Right hindlimb (tissue), 1 donor: ENCODE data around the gene ANO10.

Source experiments
- DNase-seq: peaks from one replicate; pipeline ENCODE4 v3.0.0-alpha.2; 2018

Gene ANO10

DNA sequence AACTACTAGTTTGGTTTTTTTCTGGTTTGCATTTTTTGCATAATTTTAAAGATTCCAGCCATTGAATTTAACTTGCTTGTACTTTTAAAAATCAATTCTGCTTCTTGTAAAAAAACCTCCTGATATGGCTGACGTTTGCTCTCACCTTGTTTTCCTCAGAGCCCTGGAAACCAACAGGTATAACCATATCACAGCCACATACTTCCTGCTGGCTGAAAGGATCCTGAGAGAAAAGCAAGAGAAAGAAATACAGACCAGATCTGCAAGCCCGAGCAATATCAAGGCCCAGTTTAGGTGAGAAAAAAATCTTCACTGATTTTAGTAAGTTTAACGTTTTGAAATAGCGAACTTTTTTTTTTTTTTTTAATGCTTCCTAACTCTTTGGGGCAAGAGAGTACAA is 278.6 kb downstream of the ANO10 start:
- no peak for DNase-seq

- DNase-seq, result no peak
Measured at GRCh38 chr3:43341788-43342187, 280.0 kb downstream of the ANO10 start.

DNA sequence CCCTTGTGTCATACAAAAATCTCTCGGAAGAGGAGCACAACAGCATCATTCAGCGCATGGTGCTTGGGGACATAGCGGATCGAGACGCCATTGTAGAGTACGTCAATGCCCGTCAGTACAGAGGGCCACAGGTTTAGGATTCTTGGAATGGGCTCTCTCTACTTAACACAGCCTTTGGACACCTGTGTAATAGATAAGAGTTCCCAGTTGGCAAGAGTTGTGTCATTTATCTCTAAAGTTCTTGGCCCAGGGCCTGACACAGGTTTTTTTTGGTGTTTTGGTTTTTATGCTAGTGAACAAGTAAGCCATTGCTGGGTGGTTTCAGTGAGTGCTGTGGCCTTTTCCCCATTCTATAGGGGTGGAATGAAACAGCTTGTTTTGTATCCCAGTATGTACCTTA is 281.4 kb downstream of the ANO10 start:
- DNase-seq, result no peak

GRCh38 chr3:43338295-43338694 is 283.5 kb downstream of the ANO10 start:
- no peak for DNase-seq

DNA sequence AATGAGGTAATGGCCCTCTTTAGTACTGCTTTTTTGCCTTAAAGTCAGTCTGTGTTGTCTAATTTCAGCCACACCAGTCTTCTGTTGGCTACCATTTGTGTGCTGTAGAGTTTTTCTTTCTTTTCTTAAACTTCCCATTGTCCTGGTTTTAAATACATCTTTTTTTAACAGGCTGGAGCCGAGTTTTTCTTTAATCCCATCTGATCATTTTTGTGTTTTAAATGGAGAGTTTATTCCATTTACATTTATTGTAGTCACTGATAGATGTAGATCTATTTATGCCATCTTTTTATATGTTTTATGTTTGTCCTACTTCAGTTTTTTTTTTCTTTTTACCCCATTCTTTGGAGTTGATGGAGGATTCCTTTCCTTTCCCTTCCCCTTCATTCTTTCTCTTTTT is 286.0 kb downstream of the ANO10 start:
- DNase-seq, result no peak

- DNase-seq, result no peak
Measured at GRCh38 chr3:43334976-43335375, 286.8 kb downstream of the ANO10 start.

- DNase-seq, result no peak
Measured at GRCh38 chr3:43331381-43331780, 290.4 kb downstream of the ANO10 start.

DNA sequence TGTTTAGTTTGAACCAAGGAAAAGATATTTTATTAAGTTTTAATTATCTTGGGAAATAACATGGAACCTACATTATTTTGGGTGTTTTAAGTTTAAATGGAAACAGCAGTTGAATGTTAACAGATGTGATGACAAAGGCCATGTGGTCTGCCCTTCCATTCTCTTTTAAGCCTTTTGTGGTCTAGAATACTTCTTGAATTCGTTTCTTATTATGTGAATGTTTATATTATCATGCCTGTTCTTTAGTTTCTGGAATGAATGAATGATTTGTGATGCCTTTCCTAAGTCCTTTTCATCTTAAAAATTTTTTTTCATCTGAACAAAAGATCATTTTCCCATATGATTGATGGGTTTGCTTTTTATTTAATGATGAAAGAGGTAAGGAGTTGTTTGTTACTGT is 290.8 kb downstream of the ANO10 start:
- no peak for DNase-seq

GRCh38 chr3:43328653-43329052 is 293.2 kb downstream of the ANO10 start:
- no peak for DNase-seq

DNA sequence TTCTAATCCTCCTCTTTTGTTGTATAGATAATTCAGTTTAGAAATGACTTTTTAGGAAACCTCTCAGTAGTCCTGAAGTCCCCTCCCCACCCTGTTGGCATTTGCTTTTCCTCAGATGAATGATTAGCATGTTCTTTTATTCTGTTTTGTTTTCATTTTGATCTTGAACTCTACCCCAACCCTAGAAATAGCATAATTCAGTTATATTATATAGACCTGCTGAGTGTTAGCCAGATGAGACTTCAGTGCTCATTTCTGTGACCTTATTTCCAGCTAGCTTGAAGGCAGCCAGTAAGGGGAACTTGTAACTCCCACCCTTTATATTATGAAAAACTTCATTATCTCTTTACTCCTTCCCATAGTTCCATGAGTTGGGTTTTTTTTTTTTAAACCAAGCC is 294.2 kb downstream of the ANO10 start:
- DNase-seq, result no peak

DNA sequence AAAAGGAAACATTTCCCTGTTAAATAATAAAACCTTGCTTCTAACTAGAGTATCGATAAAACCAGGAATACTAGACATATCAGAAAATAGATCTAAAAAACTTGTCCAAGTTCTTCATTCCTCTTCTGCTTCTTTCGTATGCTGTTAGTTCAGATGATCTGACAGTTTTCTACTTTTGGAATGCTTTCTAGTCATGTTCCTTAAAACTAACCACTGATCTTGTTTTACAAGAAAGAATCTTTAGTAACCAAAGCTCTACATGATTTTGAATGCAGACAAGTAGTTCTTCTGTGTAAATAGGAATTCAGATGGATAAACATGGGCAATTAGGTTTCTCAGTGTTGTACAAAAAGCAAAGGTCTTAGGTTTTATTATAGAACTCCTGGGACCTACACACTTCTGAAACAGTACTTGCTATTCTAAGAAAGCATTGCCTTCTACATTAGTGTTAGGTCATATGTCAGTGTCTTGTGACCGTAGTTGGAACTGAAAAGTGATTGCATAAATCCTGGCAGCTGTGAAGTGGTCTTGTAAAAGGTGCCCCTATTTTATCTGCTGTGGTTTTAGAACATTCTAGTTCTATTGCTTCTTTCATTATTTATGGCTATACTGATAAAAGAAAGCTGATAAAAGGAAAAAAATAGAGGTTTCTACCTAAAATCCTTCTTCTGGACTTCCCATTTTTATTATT is 294.8 kb downstream of the ANO10 start:
- no peak for DNase-seq

- no peak for DNase-seq
Measured at GRCh38 chr3:43323541-43323940, 298.3 kb downstream of the ANO10 start.

DNA sequence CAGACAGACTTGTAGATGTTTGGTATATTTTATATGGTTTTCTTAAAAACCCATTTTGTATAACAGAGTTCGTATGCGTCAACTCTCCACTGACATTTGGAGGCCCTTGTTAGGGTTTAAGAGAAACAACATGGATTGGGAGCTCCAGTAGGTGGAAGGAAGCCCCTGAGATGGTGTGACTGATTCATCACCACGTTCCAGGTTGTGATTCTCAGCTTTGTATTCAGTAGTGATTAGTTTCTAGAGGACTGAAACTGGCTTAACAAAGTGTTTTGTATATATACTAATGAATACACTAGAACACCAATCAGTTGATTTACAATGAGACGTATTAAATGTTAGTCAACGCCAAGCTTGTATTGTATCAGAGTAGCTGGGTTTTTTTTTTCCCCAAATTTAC is 301.5 kb downstream of the ANO10 start:
- no peak for DNase-seq

- DNase-seq, result no peak
Measured at GRCh38 chr3:43319794-43320193, 302.0 kb downstream of the ANO10 start.

GRCh38 chr3:43319376-43319775 is 302.4 kb downstream of the ANO10 start:
- DNase-seq, result no peak

DNA sequence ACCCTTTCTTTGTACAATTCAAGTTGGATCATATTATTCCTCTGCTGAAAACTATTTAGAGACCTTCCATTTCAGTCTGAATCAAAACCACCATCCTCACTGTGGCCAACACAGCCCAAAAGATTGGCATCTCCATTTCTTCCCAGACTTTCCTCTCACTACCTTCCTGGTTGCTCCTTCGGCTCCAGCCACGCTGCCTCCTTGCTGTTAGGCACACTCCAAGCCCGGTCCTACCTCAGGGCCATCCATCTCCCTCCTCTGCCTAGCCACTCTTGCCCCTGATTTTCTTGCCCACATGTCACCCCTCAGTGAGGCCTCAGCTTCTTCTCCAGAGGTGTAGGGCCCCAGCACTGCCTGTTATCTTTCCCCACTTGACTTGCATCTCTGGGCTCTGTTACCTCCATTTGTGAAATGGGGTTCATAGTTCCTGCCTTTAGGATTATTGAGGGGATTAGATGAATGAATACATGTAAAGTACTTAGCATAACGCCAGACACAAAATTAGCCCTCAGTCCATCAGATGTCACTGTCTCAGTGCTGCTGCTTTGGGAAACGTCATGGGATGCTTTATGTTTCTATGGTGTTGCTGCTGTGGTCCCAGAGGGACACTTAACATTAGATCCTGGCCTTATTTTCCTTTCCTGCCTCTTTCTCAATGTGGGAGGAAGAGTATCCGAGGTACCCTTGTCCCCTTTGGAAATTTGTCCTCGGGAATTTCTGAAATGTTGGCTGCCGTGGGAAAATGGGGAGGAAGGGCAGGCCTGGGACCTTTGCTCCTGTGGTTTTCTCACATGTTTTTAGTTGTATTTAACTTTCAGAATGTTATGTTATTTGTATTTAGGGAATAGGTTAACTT is 304.1 kb downstream of the ANO10 start:
- DNase-seq, result no peak

DNA sequence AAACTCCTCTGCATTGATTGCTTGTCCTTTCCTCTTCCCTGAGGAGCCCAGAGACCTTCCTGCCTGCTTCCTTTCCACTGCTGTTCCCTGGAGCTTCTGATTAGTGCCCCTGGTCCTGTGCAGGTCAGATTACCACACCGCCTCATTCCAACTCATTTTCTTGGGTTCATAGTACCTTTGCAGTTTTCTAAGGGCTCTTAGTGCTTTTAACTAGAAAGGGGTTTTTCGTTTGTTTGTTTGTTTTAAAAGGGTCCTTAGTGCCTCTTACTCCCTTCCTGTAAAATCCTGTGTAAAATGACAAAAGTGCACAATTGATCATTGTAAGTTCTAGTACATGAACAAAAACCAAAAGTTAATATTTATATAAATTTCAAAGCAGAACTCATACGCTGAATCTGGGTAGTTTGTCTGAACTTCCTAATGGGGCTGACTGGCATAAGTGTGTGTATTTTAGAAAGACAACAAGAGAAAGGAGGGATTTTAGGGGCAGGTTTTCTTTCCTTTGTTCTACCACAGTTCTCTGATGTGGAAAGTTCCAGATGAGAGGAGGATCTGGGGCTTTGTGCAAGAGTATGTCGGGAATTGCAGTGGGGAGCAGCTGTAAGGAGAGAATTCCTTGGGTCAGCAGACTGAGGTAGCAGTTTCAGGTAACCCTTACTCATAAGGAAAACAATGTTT is 304.9 kb downstream of the ANO10 start:
- DNase-seq, result no peak
